HEK293T (cell line): Measurements from ENCODE around the gene CGB1.
A peak's percentile ranks its signal among the peaks of the same experiment; 100 is the strongest.
"Not testable (repeated sequence)": the region's sequence is repeated elsewhere in the genome, so short reads cannot be mapped to it uniquely, and the experiment has no call there.

Source experiments
- CTCF ChIA-PET: fragments of 350-600 bp; formaldehyde crosslinking; extraction: SDS; loops from one replicate; lab custom pipeline; 2021; ENCODE audit warnings: antibody characterized with exemption, inconsistent platforms; lab: Yijun Ruan, JAX
- POLR2A ChIA-PET: fragments of 350-600 bp; formaldehyde crosslinking; extraction: SDS; loops from one replicate; lab custom pipeline; 2020; ENCODE audit warnings: antibody characterized with exemption, inconsistent platforms; lab: Yijun Ruan, JAX
- DNase-seq: peaks from one replicate; pipeline ENCODE4 v3.0.0; 2012; ENCODE audit warnings: mixed read lengths; ENCODE audit errors: extremely low spot score
- ARNT ChIP-seq: fragments of 450-650 bp; IDR thresholded peaks from 2 replicates; pipeline ENCODE4 v1.6.1; 2017; ENCODE audit warnings: mild to moderate bottlenecking
- BHLHE40 ChIP-seq: fragments of 450-650 bp; IDR thresholded peaks from 2 replicates; pipeline ENCODE4 v1.6.1; 2016; ENCODE audit warnings: mild to moderate bottlenecking, moderate library complexity, borderline replicate concordance
- CTBP1 ChIP-seq: fragments of 450-650 bp; IDR thresholded peaks from 2 replicates; pipeline ENCODE4 v1.6.1; 2016; ENCODE audit warnings: borderline replicate concordance
- ELF4 ChIP-seq: fragments of 450-650 bp; IDR thresholded peaks from 2 replicates; pipeline ENCODE4 v1.6.1; 2017; ENCODE audit warnings: antibody characterized with exemption
- FOXA1 ChIP-seq: fragments of 450-650 bp; IDR thresholded peaks from 2 replicates; pipeline ENCODE4 v1.6.1; 2016; ENCODE audit warnings: mild to moderate bottlenecking
- FOXK2 ChIP-seq: fragments of 450-650 bp; IDR thresholded peaks from 2 replicates; pipeline ENCODE4 v1.6.1; 2016; ENCODE audit warnings: mild to moderate bottlenecking
- FOXM1 ChIP-seq: fragments of 450-650 bp; IDR thresholded peaks from 2 replicates; pipeline ENCODE4 v1.6.1; 2017; ENCODE audit warnings: mild to moderate bottlenecking, borderline replicate concordance
- HDGF ChIP-seq: fragments of 450-650 bp; IDR thresholded peaks from 2 replicates; pipeline ENCODE4 v1.6.1; 2017; ENCODE audit warnings: antibody characterized with exemption, borderline replicate concordance
- L3MBTL2 ChIP-seq: fragments of 450-650 bp; conservative IDR thresholded peaks from 2 replicates; pipeline ENCODE4 v1.6.1; 2016; ENCODE audit warnings: mild to moderate bottlenecking
- LEF1 ChIP-seq: fragments of 450-650 bp; IDR thresholded peaks from 2 replicates; pipeline ENCODE4 v1.6.1; 2017; ENCODE audit warnings: mild to moderate bottlenecking, borderline replicate concordance
- NFRKB ChIP-seq: fragments of 450-650 bp; IDR thresholded peaks from 2 replicates; pipeline ENCODE4 v1.6.1; 2016; ENCODE audit warnings: mild to moderate bottlenecking, moderate library complexity
- PKNOX1 ChIP-seq: fragments of 450-650 bp; IDR thresholded peaks from 2 replicates; pipeline ENCODE4 v1.6.1; 2016
- SP1 ChIP-seq: fragments of 450-650 bp; IDR thresholded peaks from 2 replicates; pipeline ENCODE4 v1.6.1; 2017
- SUZ12 ChIP-seq: fragments of 450-650 bp; IDR thresholded peaks from 2 replicates; pipeline ENCODE4 v1.6.1; 2016; ENCODE audit warnings: mild to moderate bottlenecking
- TARDBP ChIP-seq: fragments of 450-650 bp; IDR thresholded peaks from 2 replicates; pipeline ENCODE4 v1.6.1; 2016
- ZNF384 ChIP-seq: fragments of 450-650 bp; IDR thresholded peaks from 2 replicates; pipeline ENCODE4 v1.6.1; 2016

Gene CGB1

GRCh38 chr19:49081273-49081672, 44.6 kb upstream of the CGB1 start:
- CTCF ChIA-PET: no interaction called here
- TF ChIP-seq HDGF: no peak
- TF ChIP-seq TARDBP: no peak
- no peak for DNase-seq
- POLR2A ChIA-PET: no interaction called here

DNA sequence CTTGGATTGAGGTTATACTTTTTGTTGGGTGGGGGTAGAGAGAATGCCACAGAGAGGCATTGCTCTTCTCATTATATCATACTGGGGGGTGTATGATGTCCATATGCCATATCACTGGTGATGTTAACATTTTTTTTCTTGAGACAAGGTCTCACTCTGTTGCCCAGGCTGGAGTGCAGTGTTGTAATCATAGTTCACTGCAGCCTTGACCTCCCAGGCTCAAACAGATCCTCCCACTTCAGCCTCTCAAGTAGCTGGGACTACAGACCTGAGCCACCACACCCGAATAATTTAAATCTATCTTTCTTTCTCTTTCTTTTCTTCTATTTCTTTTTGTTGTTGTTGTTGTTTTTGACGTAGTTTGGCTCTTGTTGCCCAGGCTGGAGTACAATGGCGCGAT, 43.7 kb upstream of the CGB1 start:
- POLR2A ChIA-PET: no interaction called here
- CTCF ChIA-PET: no interaction called here

GRCh38 chr19:49074869-49075268, 38.2 kb upstream of the CGB1 start:
- not testable (repeated sequence) for DNase-seq
- POLR2A ChIA-PET: interaction anchor here (1.5 kb wide), 1 partner anchor 81 kb away, joined by 10 read pairs; the partner anchor contains the start of genes GYS1 and RUVBL2
- CTCF ChIA-PET: interaction anchor here (0.9 to 1.7 kb wide), 5 partner anchors 10 to 124 kb away, joined by 4 to 10 read pairs (median 5); partner anchors contain the start of gene NTF4

More for the DNA sequence above, 43.7 kb upstream of the CGB1 start:
- no peak for DNase-seq
- no peak for TF ChIP-seq PKNOX1

DNA sequence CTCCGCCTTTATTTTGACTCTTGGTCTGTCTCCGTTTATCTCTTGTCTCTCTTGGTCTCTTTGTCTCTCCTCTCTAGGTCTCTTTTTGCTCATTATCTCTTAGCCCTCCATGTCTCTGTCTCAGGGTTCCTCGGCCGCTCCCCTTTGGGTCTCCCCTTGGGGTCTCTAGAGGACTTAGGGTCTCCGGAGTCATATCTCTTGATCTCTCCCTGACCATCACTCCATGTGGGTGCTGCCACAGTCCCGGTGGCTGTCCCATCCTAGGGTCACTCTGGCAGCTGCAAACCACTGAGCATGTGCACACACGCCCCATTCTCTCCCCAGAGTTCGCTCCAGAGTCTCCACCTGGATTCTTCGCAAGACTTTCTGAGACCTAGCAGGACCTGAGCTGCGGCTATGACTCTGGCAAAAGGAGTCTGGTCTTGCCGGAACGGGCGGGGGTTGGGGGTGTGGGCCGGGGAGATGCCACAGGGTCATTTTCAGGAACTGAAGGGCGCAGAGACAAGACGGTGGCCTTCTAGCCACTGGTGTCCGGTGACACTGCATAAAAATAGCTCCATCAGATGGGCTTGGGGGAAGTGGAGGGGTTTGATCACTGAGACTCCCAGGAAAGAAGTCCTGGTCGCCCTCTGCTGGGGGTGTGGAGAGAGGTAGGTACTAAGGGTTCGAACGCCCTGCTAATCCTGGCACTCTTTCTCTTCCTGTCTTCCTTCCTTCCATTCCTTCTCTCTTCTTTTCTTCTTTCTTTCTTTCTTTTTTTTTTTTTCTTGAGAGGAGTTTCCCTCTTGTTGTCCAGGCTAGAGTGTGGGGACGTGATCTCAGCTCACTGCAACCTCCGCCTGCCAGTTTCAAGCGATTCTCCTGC, 37.1 kb upstream of the CGB1 start:
- POLR2A ChIA-PET: interaction anchor here (1.0 to 1.5 kb wide), 4 partner anchors 12 to 80 kb away, joined by 3 to 10 read pairs (median 4); partner anchors contain the start of genes GYS1 and RUVBL2
- DNase-seq: peak; percentile 70
- CTCF ChIA-PET: interaction anchor here (0.6 to 1.7 kb wide), 22 partner anchors 9 to 354 kb away, joined by 3 to 10 read pairs (median 4); partner anchors contain the start of genes GYS1, NTF4 and RUVBL2
- TF ChIP-seq SP1: no peak

DNA sequence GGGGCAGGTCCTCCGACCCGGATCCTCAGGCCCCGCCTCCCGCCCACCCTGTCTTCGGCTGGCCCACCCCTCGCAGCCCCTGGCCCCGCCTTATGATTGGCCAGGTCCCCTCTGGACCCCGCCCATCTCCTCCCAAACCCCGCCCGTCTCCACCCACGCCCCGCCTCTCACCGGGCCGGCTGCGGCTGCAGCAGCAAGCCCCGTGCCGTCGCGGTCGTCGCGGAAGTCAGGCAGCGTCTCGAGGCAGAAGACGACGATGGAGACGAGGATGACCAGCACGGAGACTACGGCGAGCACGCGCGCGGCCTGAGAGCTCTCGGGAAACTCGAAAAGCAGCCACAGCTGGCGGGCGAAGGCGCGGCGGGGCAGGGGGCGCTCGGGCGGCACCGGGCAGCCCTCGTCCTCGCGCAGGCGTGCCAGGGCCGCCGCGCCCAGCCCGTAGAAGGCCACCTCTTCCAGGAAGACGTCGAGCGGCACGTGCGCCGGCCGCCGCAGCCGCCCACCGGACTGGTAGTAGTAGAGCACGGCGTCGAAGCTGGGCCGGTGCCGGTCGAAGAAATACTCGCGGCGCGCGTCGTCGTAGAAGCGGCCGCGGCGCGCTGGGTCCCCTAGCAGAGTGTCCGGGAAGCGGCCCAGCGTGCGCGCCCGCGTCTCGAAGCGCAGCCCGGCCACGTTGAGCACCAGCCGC, 35.3 kb upstream of the CGB1 start:
- TF ChIP-seq TARDBP (no peak), NFRKB (no peak), L3MBTL2 (peak; percentile 67)
- ChIA-PET POLR2A (no interaction called here), CTCF (no interaction called here)
- DNase-seq: peak; percentile 48

DNA sequence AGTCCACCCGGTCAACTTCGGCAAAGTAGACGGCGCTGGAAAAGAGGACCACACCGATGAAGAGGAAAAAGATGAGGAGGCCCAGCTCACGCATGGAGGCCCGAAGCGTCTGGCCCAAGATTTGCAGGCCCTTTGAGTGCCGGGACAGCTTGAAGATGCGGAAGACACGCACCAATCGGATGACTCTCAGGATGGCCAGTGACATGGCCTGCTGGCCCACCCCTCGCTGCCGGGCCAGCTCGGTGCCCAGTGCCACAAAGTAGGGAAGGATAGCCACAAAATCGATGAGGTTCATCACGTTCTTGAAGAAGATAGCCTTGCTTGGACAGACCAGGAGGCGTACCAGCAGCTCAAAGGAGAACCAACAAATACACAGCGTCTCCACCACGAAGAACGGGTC, 33.7 kb upstream of the CGB1 start:
- POLR2A ChIA-PET: no interaction called here
- CTCF ChIA-PET: no interaction called here
- TF ChIP-seq CTBP1 (no peak), FOXM1 (no peak), LEF1 (no peak)
- no peak for DNase-seq

GRCh38 chr19:49069026-49069425, 32.3 kb upstream of the CGB1 start:
- DNase-seq: no peak
- no peak for TF ChIP-seq ARNT
- no peak for TF ChIP-seq CTBP1
- no peak for TF ChIP-seq SP1
- TF ChIP-seq LEF1: no peak
- TF ChIP-seq NFRKB: no peak
- no peak for TF ChIP-seq BHLHE40
- no peak for TF ChIP-seq ELF4
- no peak for TF ChIP-seq TARDBP
- POLR2A ChIA-PET: interaction anchor here (0.9 kb wide), 2 partner anchors 71 to 76 kb away, joined by 3 read pairs; partner anchors contain the start of genes GYS1 and RUVBL2
- CTCF ChIA-PET: no interaction called here

GRCh38 chr19:49067554-49067953, 30.9 kb upstream of the CGB1 start:
- DNase-seq: no peak
- ChIA-PET CTCF (no interaction called here), POLR2A (no interaction called here)
- TF ChIP-seq CTBP1 (no peak), SUZ12 (no peak), FOXA1 (no peak), SP1 (no peak), ARNT (no peak), FOXK2 (no peak), ZNF384 (no peak), TARDBP (no peak), NFRKB (no peak), PKNOX1 (no peak), HDGF (no peak), L3MBTL2 (no peak), ELF4 (no peak), LEF1 (no peak), BHLHE40 (no peak), FOXM1 (no peak)
